NCI-H1436 (cell line): ENCODE results near the gene PPP1R3F.
A peak's percentile ranks its signal among the peaks of the same experiment; 100 is the strongest.

Experiments
- DNase-seq: peaks from one replicate; lab custom pipeline; 2025; lab: John Stamatoyannopoulos, UW

The PPP1R3F gene

GRCh38 chrX:49269767-49270248 lies at the start of gene PPP1R3F:
PPP1R3F (plus strand) TSS chrX:49269793; CDS start chrX:49269870, 77 bp downstream.
- DNase-seq, result no peak

- DNase-seq, result no peak
Measured at GRCh38 chrX:49220100-49220499, 49.5 kb upstream of the PPP1R3F start.

- no peak for DNase-seq
Measured at GRCh38 chrX:49221868-49222267, 47.7 kb upstream of the PPP1R3F start.

GRCh38 chrX:49225858-49226257 lies 43.7 kb upstream of the PPP1R3F start:
- no peak for DNase-seq

- no peak for DNase-seq
Measured at GRCh38 chrX:49226946-49227345, 42.6 kb upstream of the PPP1R3F start.

- no peak for DNase-seq
Measured at GRCh38 chrX:49227726-49228125, 41.9 kb upstream of the PPP1R3F start.

GRCh38 chrX:49228185-49228584 lies 41.4 kb upstream of the PPP1R3F start:
- DNase-seq, result no peak

GRCh38 chrX:49230500-49231232 lies 38.9 kb upstream of the PPP1R3F start:
- peak; percentile 43 for DNase-seq

GRCh38 chrX:49231333-49232000 lies 38.1 kb upstream of the PPP1R3F start:
- DNase-seq, result no peak

- DNase-seq, result no peak
Measured at GRCh38 chrX:49232525-49232924, 37.1 kb upstream of the PPP1R3F start.

GRCh38 chrX:49233176-49233575 lies 36.4 kb upstream of the PPP1R3F start, which contains the start of gene CACNA1F:
CACNA1F (minus strand) TSS chrX:49233340; CDS start chrX:49233309, 31 bp downstream.
- no peak for DNase-seq

- DNase-seq, result no peak
Measured at GRCh38 chrX:49233887-49234555, 35.6 kb upstream of the PPP1R3F start.

- DNase-seq, result no peak
Measured at GRCh38 chrX:49237060-49237459, 32.5 kb upstream of the PPP1R3F start.

- no peak for DNase-seq
Measured at GRCh38 chrX:49238735-49239134, 30.9 kb upstream of the PPP1R3F start.

- no peak for DNase-seq
Measured at GRCh38 chrX:49242545-49243066, 27.0 kb upstream of the PPP1R3F start.

GRCh38 chrX:49243166-49243565 lies 26.4 kb upstream of the PPP1R3F start:
- DNase-seq, result no peak

GRCh38 chrX:49244207-49244606 lies 25.4 kb upstream of the PPP1R3F start:
- DNase-seq, result no peak

GRCh38 chrX:49246541-49246940 lies 23.1 kb upstream of the PPP1R3F start:
- DNase-seq, result no peak

GRCh38 chrX:49247346-49247745 lies 22.2 kb upstream of the PPP1R3F start:
- DNase-seq, result no peak

- DNase-seq, result no peak
Measured at GRCh38 chrX:49247916-49248811, 21.4 kb upstream of the PPP1R3F start.

GRCh38 chrX:49249071-49249470 lies 20.5 kb upstream of the PPP1R3F start:
- DNase-seq, result no peak
